ENCODE measurements around the gene RWDD3.

RWDD3 gene

DNA sequence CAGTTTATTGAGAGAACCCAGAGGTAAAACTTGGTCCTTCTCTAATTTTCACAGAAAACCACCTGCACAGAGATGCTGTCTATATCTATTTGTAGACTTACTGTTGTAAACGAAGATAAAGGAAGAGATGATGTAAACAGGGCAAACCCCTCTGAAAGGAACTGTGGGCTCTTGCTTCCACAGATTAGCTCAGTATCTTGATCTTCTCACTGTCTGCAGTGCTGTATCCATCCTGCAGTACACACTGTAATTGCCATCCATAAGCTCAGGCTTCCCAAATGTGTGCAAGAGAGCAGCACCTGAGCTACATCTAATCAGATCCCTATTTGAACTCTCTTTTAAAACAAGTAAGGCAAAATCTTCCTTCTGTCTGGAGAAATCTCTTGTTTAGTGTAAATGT, 16.6 kb upstream of the RWDD3 start:
- TF ChIP-seq, protein P1, sequence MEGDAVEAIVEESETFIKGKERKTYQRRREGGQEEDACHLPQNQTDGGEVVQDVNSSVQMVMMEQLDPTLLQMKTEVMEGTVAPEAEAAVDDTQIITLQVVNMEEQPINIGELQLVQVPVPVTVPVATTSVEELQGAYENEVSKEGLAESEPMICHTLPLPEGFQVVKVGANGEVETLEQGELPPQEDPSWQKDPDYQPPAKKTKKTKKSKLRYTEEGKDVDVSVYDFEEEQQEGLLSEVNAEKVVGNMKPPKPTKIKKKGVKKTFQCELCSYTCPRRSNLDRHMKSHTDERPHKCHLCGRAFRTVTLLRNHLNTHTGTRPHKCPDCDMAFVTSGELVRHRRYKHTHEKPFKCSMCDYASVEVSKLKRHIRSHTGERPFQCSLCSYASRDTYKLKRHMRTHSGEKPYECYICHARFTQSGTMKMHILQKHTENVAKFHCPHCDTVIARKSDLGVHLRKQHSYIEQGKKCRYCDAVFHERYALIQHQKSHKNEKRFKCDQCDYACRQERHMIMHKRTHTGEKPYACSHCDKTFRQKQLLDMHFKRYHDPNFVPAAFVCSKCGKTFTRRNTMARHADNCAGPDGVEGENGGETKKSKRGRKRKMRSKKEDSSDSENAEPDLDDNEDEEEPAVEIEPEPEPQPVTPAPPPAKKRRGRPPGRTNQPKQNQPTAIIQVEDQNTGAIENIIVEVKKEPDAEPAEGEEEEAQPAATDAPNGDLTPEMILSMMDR (IDR thresholded peaks at IDR 0.05; ENCODE audit: insufficient read depth, low read length), result no peak
- TF ChIP-seq, protein P2, sequence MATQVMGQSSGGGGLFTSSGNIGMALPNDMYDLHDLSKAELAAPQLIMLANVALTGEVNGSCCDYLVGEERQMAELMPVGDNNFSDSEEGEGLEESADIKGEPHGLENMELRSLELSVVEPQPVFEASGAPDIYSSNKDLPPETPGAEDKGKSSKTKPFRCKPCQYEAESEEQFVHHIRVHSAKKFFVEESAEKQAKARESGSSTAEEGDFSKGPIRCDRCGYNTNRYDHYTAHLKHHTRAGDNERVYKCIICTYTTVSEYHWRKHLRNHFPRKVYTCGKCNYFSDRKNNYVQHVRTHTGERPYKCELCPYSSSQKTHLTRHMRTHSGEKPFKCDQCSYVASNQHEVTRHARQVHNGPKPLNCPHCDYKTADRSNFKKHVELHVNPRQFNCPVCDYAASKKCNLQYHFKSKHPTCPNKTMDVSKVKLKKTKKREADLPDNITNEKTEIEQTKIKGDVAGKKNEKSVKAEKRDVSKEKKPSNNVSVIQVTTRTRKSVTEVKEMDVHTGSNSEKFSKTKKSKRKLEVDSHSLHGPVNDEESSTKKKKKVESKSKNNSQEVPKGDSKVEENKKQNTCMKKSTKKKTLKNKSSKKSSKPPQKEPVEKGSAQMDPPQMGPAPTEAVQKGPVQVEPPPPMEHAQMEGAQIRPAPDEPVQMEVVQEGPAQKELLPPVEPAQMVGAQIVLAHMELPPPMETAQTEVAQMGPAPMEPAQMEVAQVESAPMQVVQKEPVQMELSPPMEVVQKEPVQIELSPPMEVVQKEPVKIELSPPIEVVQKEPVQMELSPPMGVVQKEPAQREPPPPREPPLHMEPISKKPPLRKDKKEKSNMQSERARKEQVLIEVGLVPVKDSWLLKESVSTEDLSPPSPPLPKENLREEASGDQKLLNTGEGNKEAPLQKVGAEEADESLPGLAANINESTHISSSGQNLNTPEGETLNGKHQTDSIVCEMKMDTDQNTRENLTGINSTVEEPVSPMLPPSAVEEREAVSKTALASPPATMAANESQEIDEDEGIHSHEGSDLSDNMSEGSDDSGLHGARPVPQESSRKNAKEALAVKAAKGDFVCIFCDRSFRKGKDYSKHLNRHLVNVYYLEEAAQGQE (IDR thresholded peaks at IDR 0.05; ENCODE audit: insufficient replicate concordance, low read depth), result no peak
- no peak for TF ChIP-seq GABPA (IDR thresholded peaks at IDR 0.05; ENCODE audit: low read depth)
- TF ChIP-seq POLR2AphosphoS5 (IDR thresholded peaks at IDR 0.05; ENCODE audit: low read depth), result no peak
- TF ChIP-seq SPI1 (IDR thresholded peaks at IDR 0.05; ENCODE audit: borderline replicate concordance, low read depth), result no peak
- no peak overlapping the region for H3K4me3 ChIP-seq (replicated peaks; ENCODE audit: insufficient read depth, low read length)
- H3K27me3 ChIP-seq (ENCODE audit: insufficient read depth, poor library complexity, severe bottlenecking), result no peaks in the 10 kb centered on the region
- no peak overlapping the region for H3K27ac ChIP-seq (replicated peaks)
- no peak for DNase-seq (ENCODE audit: low read depth in 1 of 2, low spot score in 1 of 2)

DNA sequence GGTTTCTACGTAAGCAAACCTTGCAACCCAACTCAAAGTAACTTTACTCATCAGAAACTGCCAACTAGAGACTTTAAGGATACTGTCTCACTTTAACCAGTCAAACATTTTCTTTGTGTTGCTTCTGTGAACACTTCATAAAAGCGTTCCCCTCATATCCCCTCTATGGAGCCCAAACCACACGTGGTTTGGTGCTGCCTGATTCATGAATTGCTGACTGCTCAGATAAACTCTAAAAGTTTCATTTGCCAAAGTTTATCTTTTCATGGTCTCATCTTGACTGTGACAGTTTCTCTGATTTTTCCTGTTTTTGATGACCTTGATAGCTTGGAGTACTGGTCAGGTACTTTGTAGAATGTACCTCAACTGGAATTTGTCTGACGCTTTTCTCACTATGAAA, 14.6 kb upstream of the RWDD3 start:
- H3K27me3 ChIP-seq (ENCODE audit: insufficient read depth, poor library complexity, severe bottlenecking), result no peaks in the 10 kb centered on the region
- TF ChIP-seq GABPA (IDR thresholded peaks at IDR 0.05; ENCODE audit: low read depth), result no peak
- TF ChIP-seq SPI1 (IDR thresholded peaks at IDR 0.05; ENCODE audit: borderline replicate concordance, low read depth), result no peak
- TF ChIP-seq, protein P2 (IDR thresholded peaks at IDR 0.05; ENCODE audit: insufficient replicate concordance, low read depth), result no peak
- no peak for TF ChIP-seq POLR2AphosphoS5 (IDR thresholded peaks at IDR 0.05; ENCODE audit: low read depth)
- TF ChIP-seq, protein P1 (IDR thresholded peaks at IDR 0.05; ENCODE audit: insufficient read depth, low read length), result no peak
- no peak for DNase-seq (ENCODE audit: low read depth in 1 of 2, low spot score in 1 of 2)
- H3K27ac ChIP-seq (replicated peaks), result no peak overlapping the region
- H3K4me3 ChIP-seq (replicated peaks; ENCODE audit: insufficient read depth, low read length), result no peak overlapping the region

DNA sequence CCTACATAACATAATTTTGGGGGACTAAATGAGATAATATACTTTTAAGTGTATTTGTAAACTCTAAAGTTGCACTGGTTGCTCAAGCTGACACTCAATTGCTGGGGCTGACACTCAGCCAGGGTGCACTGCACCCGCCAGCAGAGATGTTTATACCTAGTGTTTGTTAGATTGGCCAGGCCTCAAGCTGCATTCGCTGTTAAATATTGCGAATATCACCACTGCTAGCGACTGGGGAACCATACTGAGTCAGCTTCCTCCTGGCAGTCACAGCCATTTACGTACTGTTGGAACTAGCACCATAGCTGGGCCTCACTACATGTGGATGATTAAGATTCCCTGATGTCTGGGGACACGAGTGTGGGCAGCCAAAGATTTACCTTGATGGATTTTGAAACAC, 12.7 kb upstream of the RWDD3 start:
- H3K27ac ChIP-seq (replicated peaks), result no peak overlapping the region
- no peak for DNase-seq (ENCODE audit: low read depth in 1 of 2, low spot score in 1 of 2)
- H3K4me3 ChIP-seq (replicated peaks; ENCODE audit: insufficient read depth, low read length), result no peak overlapping the region
- no peaks in the 10 kb centered on the region for H3K27me3 ChIP-seq (ENCODE audit: insufficient read depth, poor library complexity, severe bottlenecking)
- TF ChIP-seq GABPA (IDR thresholded peaks at IDR 0.05; ENCODE audit: low read depth) (no peak), SPI1 (IDR thresholded peaks at IDR 0.05; ENCODE audit: borderline replicate concordance, low read depth) (no peak), POLR2AphosphoS5 (IDR thresholded peaks at IDR 0.05; ENCODE audit: low read depth) (no peak)
- TF ChIP-seq, protein P2 (IDR thresholded peaks at IDR 0.05; ENCODE audit: insufficient replicate concordance, low read depth), result no peak
- TF ChIP-seq, protein P1 (IDR thresholded peaks at IDR 0.05; ENCODE audit: insufficient read depth, low read length), result no peak

Data from HL-60 (cell line).